ENCODE measurements around the gene TMEM95.

GRCh38 chr17:7325031-7325528 is 29.9 kb upstream of the TMEM95 start:
- TF ChIP-seq SUZ12 (IDR thresholded peaks at IDR 0.05; ENCODE audit: extremely low read depth, insufficient read depth, insufficient read length) (no peak), YY1 (IDR thresholded peaks at IDR 0.05; ENCODE audit: insufficient read depth, insufficient read length) (no peak), ZNF274 (IDR thresholded peaks at IDR 0.05; ENCODE audit: low read depth, low read length) (no peak)

All from NT2/D1 (cell line).